Activated T-cell treated with anti-CD3 and anti-CD28 coated beads for 48 hours (primary cell): ENCODE results near the gene RNF145.
A peak's percentile ranks its signal among the peaks of the same experiment; 100 is the strongest.
"Not testable (repeated sequence)": the region's sequence is repeated elsewhere in the genome, so short reads cannot be mapped to it uniquely, and the experiment has no call there.

ENCODE experiments used
- DNase-seq: peaks from one replicate; pipeline ENCODE4 v3.0.0-alpha.2; 2020; ENCODE audit warnings: low read depth

RNF145 gene

DNA sequence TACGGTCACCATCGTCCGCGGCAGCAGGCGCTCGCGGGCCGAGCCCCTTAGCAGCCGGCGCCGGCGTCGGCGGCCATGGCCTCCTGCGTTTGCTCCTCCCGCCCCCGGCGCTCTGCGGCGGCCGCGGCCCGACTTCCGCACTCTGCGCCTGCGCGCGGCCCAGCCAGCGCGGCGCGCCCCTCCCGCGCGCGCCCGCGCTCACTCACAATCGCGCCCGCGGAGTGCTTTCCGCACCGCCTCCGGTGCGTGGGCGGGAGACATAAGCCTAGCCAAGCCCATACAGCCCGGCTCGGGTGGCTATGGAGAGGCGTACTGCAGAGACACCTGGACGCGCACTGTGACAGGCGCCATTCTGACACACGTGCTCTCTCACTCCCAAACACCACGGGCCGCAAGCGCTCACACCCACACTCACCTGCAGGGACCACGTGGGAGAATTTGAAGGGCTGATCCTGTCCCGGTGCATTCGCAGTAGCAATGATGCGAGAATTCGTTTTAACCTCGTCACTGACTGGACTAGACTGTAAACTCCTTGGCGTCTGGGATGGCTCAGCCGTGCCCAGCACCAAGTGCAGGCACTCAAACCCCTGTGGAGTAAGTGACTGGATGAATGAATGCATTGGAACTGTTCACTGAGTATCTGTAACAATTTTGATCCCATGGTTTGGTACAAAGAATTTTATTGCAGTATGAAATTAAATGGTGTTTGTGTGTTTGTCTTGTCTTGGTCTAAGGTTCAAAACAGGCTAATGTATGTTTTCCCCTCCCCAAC is at the start of gene RNF145:
Gene RNF145, minus strand, starts transcription at position 116 of the 772 bp plus-strand sequence. CDS start 5,936 bp downstream, outside the sequence.
- peak; percentile 92 for DNase-seq

DNA sequence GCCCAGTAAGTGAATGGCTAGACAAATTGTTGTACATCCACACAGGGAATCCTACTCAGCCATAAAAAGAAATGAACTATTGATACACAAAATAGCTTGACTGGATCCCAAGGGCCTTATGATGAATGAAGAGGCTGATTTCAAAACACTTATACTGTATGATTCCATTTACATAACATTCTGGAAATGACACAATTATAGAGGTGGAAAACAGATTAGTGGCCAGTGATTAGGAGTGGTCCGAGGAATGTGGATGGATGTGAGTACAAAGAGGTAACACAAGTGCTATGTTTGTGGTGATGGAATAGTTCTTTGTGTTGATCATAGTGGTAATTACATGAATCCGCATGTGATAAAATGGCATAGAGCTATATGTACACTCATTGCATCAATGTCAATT is 49.0 kb upstream of the RNF145 start:
- no peak for DNase-seq

GRCh38 chr5:159257629-159258283 is 48.4 kb upstream of the RNF145 start:
- no peak for DNase-seq

- no peak for DNase-seq
Measured at GRCh38 chr5:159257007-159257406, 47.7 kb upstream of the RNF145 start.

DNA sequence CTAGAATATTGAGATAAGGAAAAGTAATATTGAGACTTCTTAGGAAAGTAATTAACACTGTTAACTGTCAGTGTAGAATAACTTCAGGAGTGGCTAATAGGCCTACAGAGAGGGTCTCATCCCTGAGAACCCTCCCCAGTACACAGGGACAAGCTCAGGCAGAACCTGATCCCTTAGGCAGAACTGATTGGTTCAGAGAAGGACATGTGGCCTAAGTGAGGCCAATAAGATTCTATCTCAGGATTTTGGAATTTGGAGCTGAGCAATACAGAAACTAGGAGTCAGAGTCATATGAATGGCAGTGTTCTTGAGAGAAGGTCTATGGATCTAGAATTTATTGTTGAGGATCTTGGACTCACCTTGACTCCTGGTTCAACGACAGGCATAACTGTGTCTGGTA is 42.8 kb upstream of the RNF145 start:
- no peak for DNase-seq

- DNase-seq: no peak
Measured at GRCh38 chr5:159249158-159249557, 39.8 kb upstream of the RNF145 start.

GRCh38 chr5:159244890-159245289 is 35.5 kb upstream of the RNF145 start:
- DNase-seq: no peak

- DNase-seq: no peak
Measured at GRCh38 chr5:159244163-159244562, 34.8 kb upstream of the RNF145 start.

DNA sequence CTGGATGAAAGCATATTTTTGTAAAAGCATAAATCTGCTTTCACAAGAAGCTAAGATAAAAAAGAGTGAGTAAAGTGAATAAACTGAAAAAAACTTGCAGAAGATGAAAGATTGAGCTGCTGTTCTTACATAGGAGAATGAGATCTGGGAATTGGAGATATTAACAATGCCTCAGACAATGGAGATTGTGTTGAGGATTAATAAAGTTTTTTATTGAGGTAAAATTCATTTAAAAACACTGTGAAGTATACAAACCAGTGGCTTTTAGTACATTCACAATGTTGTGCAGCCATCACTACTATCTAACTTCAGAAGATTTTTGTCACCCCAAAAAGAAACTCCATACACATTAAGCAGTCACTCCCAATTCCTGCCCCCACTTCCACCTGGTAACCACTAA is 34.0 kb upstream of the RNF145 start:
- no peak for DNase-seq

DNA sequence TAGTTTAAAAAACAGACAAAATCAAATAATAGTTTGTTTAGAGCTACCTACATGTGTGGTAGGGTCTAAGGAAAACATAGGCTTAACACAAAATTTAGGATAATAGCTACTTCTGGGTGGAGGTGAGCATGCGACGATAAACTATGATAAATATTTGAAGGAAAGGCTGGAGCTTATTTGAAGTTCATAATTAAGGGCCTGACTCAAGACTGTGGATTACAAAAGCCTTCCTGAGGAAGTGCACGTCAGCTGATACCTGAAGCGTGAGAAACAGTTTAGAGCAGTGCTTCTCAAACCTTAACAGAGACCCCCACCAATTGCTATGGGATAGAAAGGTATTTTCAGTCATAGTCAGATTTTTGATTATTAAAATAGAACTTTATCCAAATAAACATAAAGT is 33.3 kb upstream of the RNF145 start:
- DNase-seq: no peak

GRCh38 chr5:159241946-159242552 is 32.7 kb upstream of the RNF145 start:
- DNase-seq: no peak

- DNase-seq: no peak
Measured at GRCh38 chr5:159240301-159240870, 31.0 kb upstream of the RNF145 start.

DNA sequence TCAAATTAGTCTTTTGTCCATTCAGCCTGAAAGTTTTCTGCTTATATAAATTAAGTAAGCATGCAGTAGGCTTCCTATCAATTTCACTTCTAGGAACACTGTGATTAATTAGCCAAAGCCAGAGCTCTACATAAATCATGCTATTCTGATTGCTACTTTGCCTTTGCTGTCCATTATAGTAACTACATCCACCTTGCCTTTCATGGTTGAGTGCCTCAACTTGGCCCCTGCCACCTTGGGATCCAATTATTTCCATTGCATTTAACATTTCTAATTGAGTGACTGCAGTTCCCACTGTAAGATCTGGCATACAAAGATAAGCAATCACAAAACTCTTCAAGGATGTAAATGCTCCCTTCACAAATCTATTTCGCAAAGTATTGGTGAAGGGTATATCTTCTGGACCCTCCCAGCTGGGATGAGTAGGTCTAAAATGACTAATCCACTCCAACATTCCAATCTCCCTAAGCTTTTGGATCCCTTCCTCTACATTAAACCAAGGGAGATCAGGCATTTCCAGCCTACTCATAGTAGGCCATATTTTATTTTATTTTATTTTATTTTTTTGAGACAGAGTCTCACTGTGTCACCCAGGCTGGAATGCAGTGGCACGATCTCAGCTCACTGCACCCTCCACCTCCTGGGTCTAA is 26.6 kb upstream of the RNF145 start:
- DNase-seq: not testable (repeated sequence)

DNA sequence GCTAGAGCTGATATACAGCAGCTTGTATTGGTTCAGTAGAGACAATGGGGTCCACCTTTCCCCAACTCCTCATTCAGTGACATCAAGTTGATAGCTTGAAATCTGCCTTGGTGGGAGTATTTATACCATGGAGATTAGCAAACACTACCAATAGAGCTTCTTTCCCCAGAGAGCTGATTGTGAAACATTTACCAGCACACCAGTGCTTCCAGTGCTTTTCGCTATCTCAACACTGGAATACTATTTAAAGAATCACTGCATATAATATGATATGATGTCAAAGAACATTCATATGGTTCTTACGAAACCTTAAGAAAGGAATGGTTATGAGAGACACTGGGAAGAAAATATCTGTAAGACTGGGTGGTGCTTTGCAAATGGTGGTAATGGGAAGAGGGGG is 21.8 kb upstream of the RNF145 start:
- no peak for DNase-seq

DNA sequence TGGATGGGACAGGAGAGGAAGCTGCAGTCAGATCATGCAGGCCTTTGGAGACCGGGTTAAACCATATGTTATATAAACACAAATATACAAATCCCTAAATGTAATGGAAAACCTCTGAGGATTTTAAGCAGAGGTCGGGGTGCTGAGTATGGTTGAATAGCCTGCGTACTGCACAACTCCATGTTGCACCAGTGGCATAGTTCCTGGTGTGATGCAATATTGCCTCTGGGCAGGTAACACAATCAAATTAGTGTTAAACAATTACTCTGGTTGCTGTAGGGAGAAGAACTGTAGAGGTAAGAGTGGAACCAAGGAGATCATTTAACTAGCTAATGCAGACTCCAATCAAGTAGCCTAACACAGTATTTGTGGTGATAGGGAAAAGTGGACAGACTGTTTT is 21.3 kb upstream of the RNF145 start:
- no peak for DNase-seq

DNA sequence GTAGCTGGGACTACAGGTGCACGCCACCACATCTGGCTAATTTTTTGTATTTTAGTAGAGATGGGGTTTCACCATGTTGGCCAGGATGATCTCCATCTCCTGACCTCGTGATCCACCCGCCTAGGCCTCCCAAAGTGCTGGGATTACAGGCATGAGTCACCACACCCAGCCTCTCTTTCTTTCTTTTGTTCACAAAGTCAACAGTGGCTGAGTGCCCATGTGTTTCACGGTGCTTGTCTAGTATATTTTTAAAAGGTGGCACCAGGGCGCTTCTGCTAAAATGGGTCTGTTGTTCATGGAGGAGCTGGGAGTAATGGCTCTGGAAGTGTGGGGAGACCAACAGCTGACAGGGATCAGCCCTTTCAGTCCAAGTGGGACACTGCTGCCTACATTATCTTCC is 18.7 kb upstream of the RNF145 start:
- DNase-seq: not testable (repeated sequence)

GRCh38 chr5:159227452-159227851 is 18.1 kb upstream of the RNF145 start:
- no peak for DNase-seq

DNA sequence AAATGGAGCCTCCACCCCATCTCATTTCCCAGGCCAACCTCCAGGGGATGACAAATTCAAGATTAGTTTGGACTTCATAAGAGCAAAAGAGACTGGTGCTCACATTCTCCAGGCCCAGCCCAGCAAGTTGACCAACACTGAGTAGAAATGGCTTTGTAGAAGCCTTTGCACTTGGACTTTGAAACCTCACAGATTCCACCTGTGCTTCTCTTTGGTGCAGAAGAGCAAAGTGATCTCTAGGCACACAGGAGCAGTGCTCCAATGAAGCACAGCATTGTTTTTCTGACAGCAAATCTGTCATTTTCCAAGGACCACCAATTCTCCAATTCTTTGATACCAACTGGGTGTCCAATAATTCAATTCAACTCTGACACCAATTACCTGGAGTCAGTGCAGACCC is 17.1 kb upstream of the RNF145 start:
- DNase-seq: no peak

- no peak for DNase-seq
Measured at GRCh38 chr5:159224471-159224870, 15.1 kb upstream of the RNF145 start.

- DNase-seq: no peak
Measured at GRCh38 chr5:159223469-159223868, 14.1 kb upstream of the RNF145 start.

DNA sequence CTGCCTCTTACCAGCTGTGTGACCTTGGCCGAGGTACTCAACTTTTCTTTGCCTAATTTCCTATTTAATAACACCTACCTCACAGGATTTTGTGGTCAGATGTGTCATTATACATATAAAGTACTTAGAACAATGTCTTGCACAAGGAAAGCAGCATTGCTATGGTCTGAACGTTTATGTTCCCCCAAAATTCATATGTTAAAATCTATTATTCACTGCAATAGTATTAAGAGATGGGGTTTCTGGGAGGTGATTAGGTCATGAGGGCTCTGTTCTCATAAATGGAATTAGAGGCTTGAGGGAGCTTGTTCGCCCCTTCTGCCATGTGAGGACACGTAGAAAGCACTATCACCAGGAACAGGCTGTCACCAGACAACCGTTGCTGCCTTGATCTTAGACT is 10.9 kb upstream of the RNF145 start:
- DNase-seq: no peak

DNA sequence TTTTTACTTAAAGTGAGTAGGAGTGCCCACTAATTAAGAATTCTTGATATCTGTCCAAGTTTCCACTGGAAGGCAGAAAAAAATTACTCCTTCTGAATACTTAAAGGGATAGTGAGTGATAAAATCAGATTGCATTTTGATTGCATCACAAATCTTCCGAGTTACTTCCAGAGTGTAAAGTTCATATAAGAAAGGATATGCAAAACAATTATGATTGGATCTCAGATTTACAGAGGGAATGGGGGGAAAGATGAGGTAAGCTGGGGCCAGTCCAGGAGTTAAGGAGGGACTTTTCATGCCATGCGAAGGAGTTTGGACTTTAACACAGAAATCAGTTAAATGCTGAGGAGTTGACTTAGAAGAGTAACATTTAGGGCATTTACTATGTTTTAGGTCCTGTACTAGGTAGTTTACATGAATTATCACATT is 9.3 kb upstream of the RNF145 start:
- no peak for DNase-seq
